Endometrial microvascular endothelial cells (primary cell): ENCODE data around the gene ADAM23. TPM values are rescaled to one million over a fixed set of nuclear protein-coding genes. Genes with fewer than 3 reads are reported as not detected.

Experiments used
- in situ Hi-C: cut with HindIII; loops from 2 replicates; pipeline ENCODE4 v1.10.0; 2017; ENCODE audit warnings: low sequenced_read_pairs, low pct_unique_long_range_greater_than_20kb; ENCODE audit errors: inconsistent ontology term
- total RNA-seq: library from RNA; depleted of rRNA; stranded (reverse); fragments of >200 nt; gene quantifications from one replicate; pipeline ENCODE4 v1.2.3, GENCODE V29; 2015; ENCODE audit errors: inconsistent ontology term

ADAM23 gene
- total RNA-seq, 1 donor from 2014 or later = 28.5 TPM

- in situ Hi-C loops = no loop called here
Measured at GRCh38 chr2:206543073-206543472, 99.7 kb downstream of the ADAM23 start.

- in situ Hi-C loops = no loop called here
Measured at GRCh38 chr2:206548383-206548782, 105.1 kb downstream of the ADAM23 start.

- in situ Hi-C loops = no loop called here
Measured at GRCh38 chr2:206555721-206556120, 112.4 kb downstream of the ADAM23 start.

DNA sequence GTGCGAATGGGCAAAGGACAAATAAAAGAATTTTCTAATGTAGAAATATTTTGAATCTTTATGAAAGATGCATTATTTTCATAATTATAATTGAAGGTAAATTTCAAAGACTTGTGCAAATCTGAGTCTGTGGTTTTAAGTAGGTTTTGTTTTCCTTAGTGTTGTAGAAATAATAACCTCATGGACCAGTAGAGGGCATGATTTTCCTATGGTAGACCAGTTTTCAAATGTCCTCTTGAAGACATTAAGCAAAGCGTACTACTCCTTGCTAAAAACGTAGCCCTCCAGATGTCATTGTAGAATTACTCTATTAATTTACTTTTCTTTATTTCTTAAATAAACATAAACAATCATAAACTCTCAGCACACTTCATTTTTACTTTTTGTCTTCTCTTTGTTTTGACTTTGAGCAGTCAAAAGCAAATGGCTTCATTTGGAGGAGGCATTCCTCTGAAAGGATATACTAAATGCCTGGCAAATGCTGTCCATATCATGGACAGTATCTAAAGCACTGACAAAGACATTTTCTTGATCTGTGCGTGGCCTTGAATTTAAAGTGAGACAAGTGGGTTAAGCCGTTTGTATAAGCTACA is 113.1 kb downstream of the ADAM23 start:
- in situ Hi-C loops = no loop called here

DNA sequence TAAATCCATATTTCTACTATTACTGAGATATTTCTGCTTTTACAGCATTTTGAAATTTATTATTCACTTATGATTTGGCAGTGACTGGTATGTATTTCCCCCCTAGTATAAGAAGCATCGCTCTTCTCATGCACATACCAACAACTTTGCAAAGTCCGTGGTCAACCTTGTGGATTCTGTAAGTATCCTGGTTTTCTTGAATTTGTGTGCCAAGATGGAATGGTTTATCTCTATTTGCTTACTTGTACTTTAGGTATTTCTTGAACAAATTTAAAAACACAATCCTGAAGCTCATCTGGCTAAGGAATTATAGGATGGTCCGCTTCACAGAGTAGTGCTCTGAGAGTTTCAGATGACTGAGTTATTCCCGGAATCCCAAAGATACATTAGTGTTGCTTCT is 114.0 kb downstream of the ADAM23 start:
- in situ Hi-C loops = no loop called here

GRCh38 chr2:206558492-206558891 is 115.2 kb downstream of the ADAM23 start:
- in situ Hi-C loops = no loop called here

DNA sequence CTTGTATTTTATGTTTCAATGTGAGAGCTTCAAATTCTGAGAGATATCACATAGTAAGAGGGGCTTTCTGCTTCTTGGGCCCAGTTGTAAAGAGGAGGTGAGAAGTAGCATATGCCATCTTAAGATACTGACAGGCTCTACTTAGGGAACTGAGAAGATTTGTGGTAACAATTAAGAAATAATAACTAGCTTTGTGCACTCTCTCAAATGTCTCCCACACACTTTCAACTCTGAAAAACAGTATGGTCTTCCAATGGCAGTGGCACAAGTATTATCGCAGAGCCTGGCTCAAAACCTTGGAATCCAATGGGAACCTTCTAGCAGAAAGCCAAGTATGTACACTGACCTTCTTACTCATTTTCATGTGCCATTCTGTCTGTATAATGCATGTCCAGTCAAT is 118.6 kb downstream of the ADAM23 start:
- in situ Hi-C loops = no loop called here

- in situ Hi-C loops = no loop called here
Measured at GRCh38 chr2:206562375-206562774, 119.0 kb downstream of the ADAM23 start.

DNA sequence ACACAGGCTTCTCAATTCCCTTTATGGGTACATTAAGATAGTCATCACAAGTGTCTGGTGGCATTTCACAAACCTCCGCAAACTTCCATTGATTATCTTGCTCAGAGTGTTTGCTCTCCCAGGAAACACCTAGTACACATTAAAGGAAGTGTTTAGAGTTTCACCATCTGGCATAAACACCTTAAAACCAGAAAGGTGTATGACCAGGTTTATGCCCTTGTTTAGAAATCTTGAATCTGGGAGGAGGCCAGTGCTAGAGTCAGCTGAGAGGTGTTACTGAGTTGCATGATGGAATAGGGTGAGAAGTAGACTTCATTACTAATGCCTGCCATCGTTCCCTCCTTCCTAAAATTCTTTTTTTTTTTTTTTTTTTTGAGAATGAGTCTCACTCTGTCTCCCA is 120.0 kb downstream of the ADAM23 start:
- in situ Hi-C loops = no loop called here

DNA sequence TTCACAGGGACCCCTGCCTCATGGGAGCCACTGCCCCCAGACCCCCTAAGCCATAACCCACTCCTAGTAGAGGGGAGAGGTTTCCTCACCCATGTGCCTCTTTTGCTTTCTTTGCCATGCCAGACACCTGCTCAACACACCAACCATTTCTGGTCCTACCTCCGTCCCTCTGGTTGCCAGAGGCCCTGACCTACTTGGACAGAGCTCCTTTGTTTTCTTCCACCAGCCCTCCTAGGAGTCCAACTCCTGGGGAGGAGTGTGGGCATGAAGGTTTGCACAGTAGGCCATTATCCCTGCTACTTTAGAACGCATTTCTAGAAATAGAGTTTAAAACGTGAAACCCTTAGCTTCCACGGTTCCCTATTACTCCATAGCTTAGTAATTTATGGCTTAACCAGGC is 122.3 kb downstream of the ADAM23 start:
- in situ Hi-C loops = no loop called here

GRCh38 chr2:206569470-206569869 is 126.1 kb downstream of the ADAM23 start:
- in situ Hi-C loops = no loop called here

DNA sequence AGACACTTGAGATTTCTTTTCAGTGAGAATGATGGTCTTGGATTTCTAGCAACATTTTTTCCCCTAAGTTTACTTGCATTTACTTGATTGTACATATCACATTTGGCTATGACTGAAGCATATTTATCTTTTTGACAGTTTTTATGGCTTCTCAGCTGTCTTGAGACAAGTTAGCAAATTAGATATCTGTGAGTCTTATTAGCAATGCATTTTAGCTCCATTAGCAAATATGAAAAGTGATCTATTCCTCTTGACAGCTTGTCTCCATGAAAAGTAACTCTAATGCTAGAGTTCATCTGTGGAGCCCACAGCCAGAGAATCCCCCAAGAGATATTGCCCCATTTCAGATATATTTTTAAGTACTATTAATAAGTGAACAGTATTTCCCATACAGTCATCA is 126.9 kb downstream of the ADAM23 start:
- in situ Hi-C loops = no loop called here

DNA sequence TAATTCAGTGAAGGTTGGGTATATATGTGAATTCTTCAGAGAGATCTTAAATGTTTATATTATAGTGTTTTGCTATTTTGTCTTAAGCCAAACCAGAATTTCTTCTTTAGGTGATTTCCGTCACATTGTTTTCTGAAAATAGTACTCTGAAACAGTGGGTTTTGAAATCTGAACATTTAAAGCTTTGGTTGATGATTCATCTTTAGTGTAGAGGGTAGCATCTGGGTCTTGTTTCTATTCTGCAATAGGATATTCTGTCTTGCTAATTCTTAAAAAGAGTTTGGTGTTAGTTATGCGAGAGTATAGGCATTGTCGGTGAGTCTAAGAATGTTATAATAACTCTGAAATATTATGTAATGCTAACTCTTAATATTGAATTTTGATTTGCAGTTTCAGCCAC is 129.4 kb downstream of the ADAM23 start:
- in situ Hi-C loops = no loop called here

DNA sequence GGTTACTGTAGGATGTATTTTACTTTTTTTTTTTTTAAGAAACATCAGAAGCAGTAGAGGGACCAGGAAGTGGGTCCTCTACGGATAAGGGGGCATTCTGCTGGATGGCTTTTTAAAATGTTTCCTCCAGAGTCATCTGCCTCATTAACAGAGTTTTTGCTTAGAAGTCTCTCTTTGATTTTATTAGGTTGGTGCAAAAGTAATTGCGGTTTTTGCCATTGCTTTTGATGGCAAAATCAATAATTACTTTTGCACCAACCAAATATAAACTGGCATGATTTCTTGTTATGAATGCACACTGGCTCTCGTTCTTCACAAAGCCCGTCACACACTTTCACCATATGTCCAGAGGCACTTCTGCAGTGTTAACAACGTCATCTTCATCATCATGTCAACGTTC is 130.5 kb downstream of the ADAM23 start:
- in situ Hi-C loops = no loop called here

GRCh38 chr2:206584323-206585116 is 141.2 kb downstream of the ADAM23 start:
- in situ Hi-C loops = no loop called here

- in situ Hi-C loops = no loop called here
Measured at GRCh38 chr2:206585335-206585734, 142.0 kb downstream of the ADAM23 start.

GRCh38 chr2:206586609-206587008 is 143.3 kb downstream of the ADAM23 start:
- in situ Hi-C loops = no loop called here

DNA sequence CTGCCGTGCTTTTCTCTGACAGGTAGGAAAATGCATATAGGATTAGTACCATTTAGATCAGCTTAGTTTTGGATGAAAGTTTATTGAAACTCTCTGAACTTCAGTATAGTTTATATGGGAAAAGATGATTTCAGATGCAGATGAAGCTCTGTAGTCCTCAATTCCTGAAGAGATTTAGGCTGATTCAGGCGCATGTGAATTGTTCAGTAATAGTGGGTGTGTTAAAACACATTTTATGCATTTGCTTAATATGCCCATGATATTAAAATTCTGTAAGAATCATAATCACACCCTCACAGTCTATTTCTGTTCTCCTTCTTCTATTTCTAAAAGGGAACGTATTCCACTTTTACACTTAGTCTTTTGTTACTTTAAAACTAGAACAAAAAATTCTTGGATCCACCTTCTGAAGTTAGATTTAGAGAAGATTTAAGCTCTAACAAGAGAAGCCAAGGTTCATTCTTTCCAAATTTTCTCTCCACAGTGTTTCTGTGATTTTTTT is 154.4 kb downstream of the ADAM23 start:
- in situ Hi-C loops = no loop called here

- in situ Hi-C loops = no loop called here
Measured at GRCh38 chr2:206603243-206603642, 159.9 kb downstream of the ADAM23 start.

- in situ Hi-C loops = no loop called here
Measured at GRCh38 chr2:206610451-206610850, 167.1 kb downstream of the ADAM23 start.
